Heart left ventricle (tissue), 16 donors: ENCODE data around the gene TCP11L2. TPM values are rescaled to one million over a fixed set of nuclear protein-coding genes. Genes with fewer than 3 reads are reported as not detected.

Source experiments
- ATAC-seq, 4 donors: fragments of 200-7000 bp; cut with Tn5 transposase; one replicate each; pipeline ENCODE4 v1.9.1; 2020 to 2022; ENCODE audit warnings: moderate library complexity in 4 of 4, mild to moderate bottlenecking in 3 of 4, moderate number of reproducible peaks in 1 of 4
- DNase-seq, 5 donors: peaks; one replicate each; pipeline ENCODE4 v3.0.0-alpha.2; 2020
- H3K27ac ChIP-seq, 12 donors: fragments of 200-600 bp; sonication (generic) in 4 of 12; one replicate each; pipeline versions ENCODE4 v1.5.0 to v1.8.0; 2016 to 2022; ENCODE audit warnings: mild to moderate bottlenecking in 2 of 12
- H3K27me3 ChIP-seq, 9 donors: fragments of 200-600 bp; sonication (generic) in 2 of 9; one replicate each; pipeline versions ENCODE4 v1.5.1 to v1.8.0; 2016 to 2022; ENCODE audit warnings: mild to moderate bottlenecking in 3 of 9
- H3K36me3 ChIP-seq, 9 donors: fragments of 200-600 bp; sonication (generic) in 2 of 9; one replicate each; pipeline versions ENCODE4 v1.5.0 to v1.8.0; 2018 to 2022; ENCODE audit warnings: mild to moderate bottlenecking in 2 of 9
- H3K4me1 ChIP-seq, 12 donors: fragments of 200-600 bp; sonication (generic) in 4 of 12; one replicate each; pipeline versions ENCODE4 v1.5.0 to v1.8.0; 2016 to 2022; ENCODE audit warnings: mild to moderate bottlenecking in 3 of 12
- H3K4me3 ChIP-seq, 12 donors: fragments of 200-600 bp; sonication (generic) in 4 of 12; one replicate each; pipeline versions ENCODE4 v1.5.0 to v1.8.0; 2017 to 2022; ENCODE audit warnings: mild to moderate bottlenecking in 9 of 12, moderate library complexity in 4 of 12
- H3K9me3 ChIP-seq, 12 donors: fragments of 200-600 bp; sonication (generic) in 4 of 12; one replicate each; pipeline versions ENCODE4 v1.5.0 to v1.8.0; 2016 to 2022; ENCODE audit warnings: mild to moderate bottlenecking in 1 of 12
- CTCF ChIP-seq, 12 donors: fragments of 200-600 bp; sonication (generic) in 4 of 12; IDR thresholded peaks; one replicate each; pipeline versions ENCODE4 v1.5.0 to v1.8.0; 2018 to 2022; ENCODE audit warnings: antibody characterized with exemption in 12 of 12, mild to moderate bottlenecking in 5 of 12
- POLR2A ChIP-seq, 2 donors: fragments of 450-650 bp; IDR thresholded peaks; one replicate each; pipeline ENCODE4 v1.6.1; 2017; ENCODE audit warnings: antibody characterized with exemption in 2 of 2, mild to moderate bottlenecking in 2 of 2, moderate library complexity in 2 of 2
- whole genome bisulfite sequencing, 4 donors: extraction: QIAGEN DNeasy Blood & Tissue Kit in 2 of 4; methylation state at CpG; one replicate each; pipeline versions ENCODE4 v1.1.5 to v1.1.7; 2013 to 2018; 5-methylcytosine and 5-hydroxymethylcytosine counted together
- intact Hi-C, 10 donors: fragments of 100-400 bp; cut with DNase I; formaldehyde crosslinking; loops; one replicate each; pipeline versions ENCODE4 v1.11.1 to v1.14.2; 2022
- polyA plus RNA-seq, 2 donors: library from polyadenylated mRNA; stranded (reverse); fragments of 200-250 nt; gene quantifications; one replicate each; pipeline ENCODE4 v1.2.3, GENCODE V29; 2013
- total RNA-seq, 9 donors: library from RNA; depleted of rRNA in 2 of 9; stranded (reverse); fragments of >200 nt in 2 of 9; fragmentation: NEBNext Ultra II Directional in 3 of 9; extraction: Animal tissue kit (Norgen Biotek cat#: 25700) in 3 of 9; gene quantifications; one replicate each; pipeline versions ENCODE4 v1.1.0 to v1.2.4, GENCODE V29; 2016 to 2023
- donor health status: ischemic (EF 13 %, LVEDD 7.1; RV severe dilation, severe dysfunction).
- donor health status: healthy with polysubstance abuse.
- donor health status: DM: no; HTN: yes; CAD: no.
- donor health status: DM: no; HTN: no; CAD: no.
- donor health status: ischemic (EF 25% LVEDD 6.9; RV normal size, moderate dysfunction).
- donor health status: ischemic (EF 25% LVEDD 5.7; RV mildly dilated, moderate dysfunction).
- donor health status: healthy.
- donor health status: DM: yes; HTN: yes; CAD: no.
- donor health status: ischemic (EF 35%, LVEDD 5.7; RV mildly dilated, moderate dysfunction).
- donor health status: nonischemic (EF 11% LVEDD 7.7; RV severe dilation, severe dysfunction).
- donor health status: DM: yes; HTN: yes; CAD: no.
- donor health status: PGD.
- donor health status: ischemic (EF 29% LVEDD 5.4; RV normal size, mild dysfunction).
- donor health status: nonischemic (EF 23%, LVEDD 6.1; RV moderate dilation, normal function).

Gene TCP11L2
- total and polyA plus RNA-seq, 11 donors, result 15.5 to 147 (median 97.3) TPM

GRCh38 chr12:106301241-106301610 lies 1.3 kb upstream of the TCP11L2 start:
- ATAC-seq (no peak), DNase-seq (no peak)
- 0 to 9% (median 2%) methylated on average over 1 of the region's 1 CpG for WGBS, 4 donors
- Histone ChIP-seq H3K27ac (peak overlapping the region; percentile 92 to 100 (median 98)), H3K36me3 (peaks cover 0 to 5% (median 0%) of the 10 kb centered on the region in 9 donors), H3K4me3 (peak overlapping the region in 8 of 12 donors; percentile 80 to 97 (median 94)), H3K4me1 (peaks cover 5 to 63% (median 51%) of the 10 kb centered on the region in 12 donors), H3K9me3 (no peaks in the 10 kb centered on the region), H3K27me3 (no peaks in the 10 kb centered on the region)
- intact Hi-C loops, result loop anchor here in 8 of 10 donors (5.0 to 10.0 kb wide), 5 partner anchors 41 to 156 kb away; partner anchors contain the start of genes CKAP4 (in 6 of the 8) and POLR3B (in 1 of the 8)
- no peak for TF ChIP-seq CTCF (IDR thresholded peaks at IDR 0.05)
- no peak for TF ChIP-seq POLR2A (IDR thresholded peaks at IDR 0.05)

GRCh38 chr12:106301611-106302321 lies 767 bp upstream of the TCP11L2 start:
- H3K9me3 ChIP-seq, result no peaks in the 10 kb centered on the region
- peaks cover 5 to 64% (median 56%) of the 10 kb centered on the region in 12 donors for H3K4me1 ChIP-seq
- 1 to 2% (median 2%) methylated on average over 21 to 32 of the region's 32 CpGs for WGBS, 4 donors
- DNase-seq, result peak in 4 of 5 donors; percentile 57 to 67 (median 63)
- H3K36me3 ChIP-seq, result peaks cover 0 to 8% (median 0%) of the 10 kb centered on the region in 9 donors
- peak overlapping the region; percentile 34 to 97 (median 94) for H3K4me3 ChIP-seq
- no peak for TF ChIP-seq CTCF (IDR thresholded peaks at IDR 0.05)
- TF ChIP-seq POLR2A (IDR thresholded peaks at IDR 0.05), result no peak
- no peaks in the 10 kb centered on the region for H3K27me3 ChIP-seq
- intact Hi-C loops, result loop anchor here in 8 of 10 donors (2.0 to 10.0 kb wide), 6 partner anchors 41 to 157 kb away; partner anchors contain the start of genes CKAP4 (in 8 of the 8) and POLR3B (in 1 of the 8)
- H3K27ac ChIP-seq, result peak overlapping the region; percentile 92 to 100 (median 98)
- peak in 3 of 4 donors; percentile 6 to 34 (median 19) for ATAC-seq

- H3K27me3 ChIP-seq, result no peaks in the 10 kb centered on the region
- H3K4me1 ChIP-seq, result peaks cover 8 to 80% (median 69%) of the 10 kb centered on the region in 12 donors
- 2 to 4% (median 3%) methylated on average over 17 to 28 of the region's 28 CpGs for WGBS, 4 donors
- H3K9me3 ChIP-seq, result no peaks in the 10 kb centered on the region
- peak overlapping the region; percentile 80 to 97 (median 94) for H3K4me3 ChIP-seq
- peaks cover 0 to 21% (median 0%) of the 10 kb centered on the region in 9 donors for H3K36me3 ChIP-seq
- intact Hi-C loops, result loop anchor here in 8 of 10 donors (2.0 to 10.0 kb wide), 6 partner anchors 39 to 159 kb away; partner anchors contain the start of genes CKAP4 (in 8 of the 8) and POLR3B (in 1 of the 8)
- peak overlapping the region; percentile 92 to 100 (median 98) for H3K27ac ChIP-seq
- ATAC-seq (peak; percentile 82 to 90 (median 84)), DNase-seq (peak; percentile 94 to 96 (median 95))
- TF ChIP-seq POLR2A (IDR thresholded peaks at IDR 0.05), result peak in 1 of 2 donors; percentile 44
- TF ChIP-seq CTCF (IDR thresholded peaks at IDR 0.05), result peak in 3 of 12 donors; percentile 9 to 42 (median 15)
Measured at GRCh38 chr12:106303202-106303820, 778 bp downstream of the TCP11L2 start.
